ENCODE data around the gene MGARP.
A peak's percentile ranks its signal among the peaks of the same experiment; 100 is the strongest.
"Not testable (repeated sequence)": the region's sequence is repeated elsewhere in the genome, so short reads cannot be mapped to it uniquely, and the experiment has no call there.

MGARP gene

DNA sequence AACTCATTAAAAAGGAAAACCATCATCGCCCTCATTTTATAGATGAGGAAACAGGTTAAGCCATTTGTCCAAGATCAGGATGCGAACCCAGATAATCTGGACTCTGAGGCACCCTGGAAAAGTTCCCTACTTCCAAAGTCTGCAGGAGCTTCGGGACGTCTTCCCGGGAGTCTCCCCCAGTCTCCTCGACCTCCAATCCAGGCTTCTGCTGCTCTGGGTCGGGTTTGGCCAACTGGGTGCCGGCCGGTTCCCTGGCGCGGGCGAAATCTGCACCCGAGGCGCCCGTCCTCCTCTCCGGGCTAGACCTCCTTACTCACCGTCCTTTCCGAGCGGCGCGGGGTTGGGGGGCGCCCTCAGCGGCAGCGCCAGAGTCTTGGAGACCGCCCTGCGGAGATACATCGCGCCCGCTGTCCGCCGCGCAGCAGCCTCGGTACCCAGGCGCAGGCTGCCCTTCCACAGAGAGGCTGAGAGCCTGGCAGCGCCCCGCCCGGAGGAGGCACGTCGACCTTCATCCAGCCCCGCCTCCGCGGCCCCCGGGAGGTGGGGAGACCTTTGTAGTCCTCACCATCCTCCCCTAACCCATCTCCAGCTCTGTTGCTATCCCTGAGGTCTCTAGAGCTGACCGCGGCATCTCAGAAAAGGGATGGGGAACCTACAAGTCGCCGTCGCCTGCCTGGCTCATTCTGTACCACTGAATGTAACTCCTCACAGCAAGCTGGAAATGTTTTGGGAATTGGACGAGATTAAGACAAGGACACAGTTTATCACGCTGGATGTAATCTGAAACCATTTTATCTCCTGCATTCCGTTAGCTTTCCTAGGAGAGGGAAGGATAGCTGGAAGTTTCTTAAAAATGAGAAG lies at the start of gene MGARP:
MGARP (minus strand) TSS at position 466 of the 861 bp plus-strand sequence; CDS start at position 399, 67 bp downstream.
- peak; percentile 38 for DNase-seq

DNA sequence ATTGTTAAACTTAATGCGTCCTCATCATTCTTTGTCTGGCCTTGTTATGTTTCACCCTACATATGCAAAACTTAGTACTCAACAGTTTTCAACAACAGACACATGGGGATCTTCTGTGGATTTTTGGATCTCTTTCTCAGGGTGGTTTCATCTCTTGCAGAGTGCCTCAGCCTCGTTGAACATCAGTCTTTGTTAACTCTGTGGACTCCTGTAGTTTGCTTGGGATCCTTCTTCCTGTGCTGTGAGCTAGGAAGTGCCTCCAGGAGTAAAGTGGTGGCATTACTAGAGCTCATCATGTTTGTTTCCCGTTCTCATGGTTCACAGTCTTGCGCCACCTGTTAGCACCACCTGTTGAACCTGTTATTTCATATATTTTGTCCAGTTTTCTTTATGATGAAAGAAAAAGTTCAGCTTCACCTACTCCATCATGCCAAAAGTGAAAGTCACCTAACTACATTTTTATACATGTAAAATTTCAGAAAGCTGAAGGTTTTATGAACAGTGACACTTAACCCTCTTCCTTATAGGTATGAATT lies 49.7 kb upstream of the MGARP start:
- DNase-seq, result no peak

DNA sequence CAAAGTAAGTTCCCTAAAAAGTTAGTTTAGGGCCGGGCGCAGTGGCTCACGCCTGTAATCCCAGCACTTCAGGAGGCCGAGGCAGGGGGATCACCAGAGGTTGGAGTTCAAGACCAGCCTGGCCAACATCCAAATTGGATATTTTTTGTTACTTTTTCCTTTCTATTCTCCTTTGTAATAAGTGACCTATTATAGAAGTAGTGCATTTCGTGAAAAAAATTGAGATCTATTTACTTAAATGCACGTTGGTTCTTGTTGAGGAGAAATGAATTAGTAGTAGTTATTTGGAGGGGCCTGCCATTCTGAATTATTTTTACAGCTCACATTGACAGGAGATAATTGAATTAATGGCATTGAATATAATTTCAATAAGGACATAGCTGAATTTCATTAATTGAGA lies 44.6 kb upstream of the MGARP start:
- no peak for DNase-seq

DNA sequence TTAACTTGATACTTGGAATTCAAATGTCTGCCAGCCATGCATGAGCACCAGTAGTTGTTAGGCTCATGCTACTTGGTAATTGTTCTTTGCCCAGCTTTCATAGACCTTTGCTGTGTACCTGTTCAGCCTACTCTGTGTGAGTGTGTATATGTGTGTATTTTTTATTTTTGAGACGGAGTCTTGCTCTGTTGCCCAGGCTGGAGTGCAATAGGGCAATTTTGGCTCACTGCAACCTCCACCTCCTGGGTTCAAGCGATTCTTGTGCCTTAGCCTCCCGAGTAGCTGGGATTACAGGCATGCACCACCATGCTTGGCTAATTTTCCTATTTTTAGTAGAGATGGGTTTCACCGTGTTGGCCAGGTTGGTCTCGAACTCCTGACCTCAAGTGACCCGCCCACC lies 42.5 kb upstream of the MGARP start:
- DNase-seq, result not testable (repeated sequence)

DNA sequence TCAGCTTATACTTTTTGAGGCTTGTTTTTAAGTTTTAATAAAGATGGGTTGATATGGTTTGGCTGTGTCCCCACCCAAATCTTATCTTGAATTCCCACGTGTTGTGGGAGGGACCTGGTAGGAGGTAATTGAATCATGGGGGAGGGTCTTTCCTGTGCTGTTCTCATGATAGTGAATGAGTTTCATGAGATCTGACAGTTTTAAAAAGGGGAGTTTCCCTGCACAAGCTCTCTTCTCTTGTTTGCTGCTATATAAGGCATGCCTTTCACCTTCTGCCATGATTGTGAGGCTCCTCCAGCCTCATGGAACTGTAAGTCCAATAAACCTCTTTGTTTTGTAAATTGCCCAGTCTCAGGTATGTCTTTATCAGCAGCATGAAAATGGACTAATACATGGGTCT lies 42.0 kb upstream of the MGARP start:
- DNase-seq, result not testable (repeated sequence)

DNA sequence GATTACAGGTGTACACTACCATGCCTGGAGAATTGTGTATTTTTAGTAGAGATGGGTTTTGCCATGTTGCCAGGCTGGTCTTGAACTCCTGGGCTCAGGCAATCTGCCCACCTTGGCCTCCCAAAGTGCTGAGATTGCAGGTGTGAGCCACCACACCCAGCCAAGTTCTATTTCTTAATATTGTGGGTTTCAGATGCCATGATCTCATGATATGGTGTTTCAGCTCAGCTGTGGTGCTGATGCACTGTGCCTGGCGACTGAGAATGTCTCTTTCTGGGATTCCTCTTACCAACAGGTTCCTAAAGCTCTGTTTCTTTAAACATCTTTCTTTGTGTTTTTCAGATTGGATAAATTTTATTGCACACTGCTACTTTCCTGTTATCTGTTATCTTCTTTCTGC lies 39.5 kb upstream of the MGARP start:
- no peak for DNase-seq

DNA sequence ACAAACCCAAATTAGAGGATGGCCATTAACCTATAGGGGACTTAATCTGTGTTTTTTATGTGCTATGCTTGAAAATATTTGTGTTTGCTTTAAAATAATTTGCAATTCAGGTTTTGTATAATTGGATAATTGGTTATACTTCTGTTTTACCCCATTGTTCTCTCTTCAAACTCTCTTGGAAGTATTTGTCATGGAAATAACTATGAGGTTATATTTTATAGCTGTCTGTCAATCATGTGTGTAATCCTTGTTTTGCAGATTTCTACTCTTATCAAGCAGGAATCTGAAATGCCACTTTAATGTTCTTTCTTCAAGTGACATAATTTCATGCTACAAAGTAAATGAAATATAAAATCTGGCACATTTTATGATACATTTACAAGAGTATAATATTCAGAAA lies 37.6 kb upstream of the MGARP start:
- no peak for DNase-seq

DNA sequence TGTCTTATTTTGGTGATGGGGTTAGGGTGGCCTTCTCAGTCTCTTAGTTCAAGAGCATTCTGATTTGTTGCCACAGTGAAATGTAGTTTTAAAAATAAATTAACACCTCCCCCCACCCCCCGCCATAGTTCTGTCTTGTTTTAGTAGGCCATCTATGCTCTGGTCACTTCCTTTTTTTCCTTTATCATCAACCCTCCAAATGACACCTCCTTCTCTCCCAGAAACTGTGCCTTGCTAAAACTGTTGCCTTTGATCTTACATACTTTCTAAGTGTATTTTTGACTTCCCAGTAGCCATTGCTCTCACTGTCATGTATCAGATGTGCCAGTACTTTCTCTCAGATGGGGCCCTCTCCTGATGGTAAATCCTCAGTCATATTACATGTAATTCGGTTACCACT lies 36.7 kb upstream of the MGARP start:
- DNase-seq, result no peak

DNA sequence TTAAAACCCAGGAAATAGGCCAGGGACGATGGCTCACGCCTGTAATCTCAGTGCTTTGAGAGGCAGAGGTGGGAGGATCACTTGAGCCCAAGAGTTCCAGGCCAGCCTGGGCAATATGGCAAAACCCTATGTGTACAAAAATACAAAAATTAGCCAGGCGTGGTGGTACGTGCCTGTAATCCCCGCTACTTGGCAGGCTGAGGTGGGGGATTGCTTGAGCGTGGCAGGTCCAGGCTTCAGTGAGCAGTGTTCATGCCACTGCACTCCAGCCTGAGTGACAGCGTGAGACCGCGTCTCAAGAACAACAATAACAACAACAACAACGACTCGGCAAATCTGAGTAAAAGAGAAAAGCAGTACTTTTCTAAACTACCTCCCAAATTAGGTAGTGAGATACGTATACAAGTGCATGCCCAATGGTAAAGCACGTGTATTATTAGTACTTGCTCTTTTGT lies 35.2 kb upstream of the MGARP start:
- no peak for DNase-seq

DNA sequence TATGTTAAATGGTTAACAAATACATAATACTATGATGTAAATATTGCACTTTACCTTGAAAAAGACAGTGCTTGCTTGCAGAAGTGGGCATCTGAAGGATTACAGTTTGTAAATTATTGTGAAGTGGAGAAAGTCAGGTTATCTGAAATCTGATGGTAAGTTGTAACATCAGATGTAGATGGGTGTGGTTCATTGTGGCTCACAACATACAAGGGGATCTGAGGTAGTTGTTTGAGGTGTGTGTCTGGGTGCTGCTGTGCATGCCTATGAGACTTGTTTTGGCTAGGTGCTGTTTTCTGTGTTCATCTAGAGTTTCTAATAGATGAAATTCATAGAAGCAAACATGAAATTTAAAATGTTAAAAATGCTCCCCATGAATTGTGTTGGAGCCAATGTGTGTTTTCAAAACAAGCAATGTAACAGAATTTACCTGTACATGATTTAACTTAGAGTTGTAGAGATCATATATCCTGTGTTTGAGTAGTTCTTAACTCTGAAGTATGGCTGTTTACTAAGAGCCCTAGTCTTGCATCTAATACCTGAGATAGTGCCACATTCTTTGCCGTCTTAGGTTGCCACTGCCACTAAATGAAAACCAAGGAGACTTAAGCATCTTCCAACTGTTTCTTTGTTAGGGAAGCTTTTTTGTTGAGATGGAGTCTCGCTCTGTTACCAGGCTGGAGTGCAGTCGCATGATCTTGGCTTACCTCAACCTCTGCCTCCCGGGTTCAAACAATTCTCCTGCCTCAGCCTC lies 34.2 kb upstream of the MGARP start:
- no peak for DNase-seq

DNA sequence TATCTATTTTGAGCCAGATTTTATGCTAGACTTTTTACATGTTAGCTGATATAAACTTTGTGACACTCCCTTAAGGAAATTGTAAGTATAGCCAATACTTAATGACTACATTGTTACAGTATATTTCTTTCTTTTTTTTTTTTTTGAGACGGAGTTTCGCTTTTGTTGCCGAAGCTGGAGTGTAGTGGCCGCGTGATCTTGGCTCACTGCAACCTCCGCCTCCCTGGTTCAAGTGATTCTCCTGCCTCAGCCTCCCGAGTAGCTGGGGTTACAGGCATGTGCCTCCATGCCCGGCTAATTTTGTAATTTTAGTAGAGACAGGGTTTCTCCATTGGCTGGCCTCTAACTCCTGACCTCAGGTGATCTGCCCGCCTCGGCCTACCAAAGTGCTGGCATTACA lies 33.4 kb upstream of the MGARP start:
- DNase-seq, result not testable (repeated sequence)

DNA sequence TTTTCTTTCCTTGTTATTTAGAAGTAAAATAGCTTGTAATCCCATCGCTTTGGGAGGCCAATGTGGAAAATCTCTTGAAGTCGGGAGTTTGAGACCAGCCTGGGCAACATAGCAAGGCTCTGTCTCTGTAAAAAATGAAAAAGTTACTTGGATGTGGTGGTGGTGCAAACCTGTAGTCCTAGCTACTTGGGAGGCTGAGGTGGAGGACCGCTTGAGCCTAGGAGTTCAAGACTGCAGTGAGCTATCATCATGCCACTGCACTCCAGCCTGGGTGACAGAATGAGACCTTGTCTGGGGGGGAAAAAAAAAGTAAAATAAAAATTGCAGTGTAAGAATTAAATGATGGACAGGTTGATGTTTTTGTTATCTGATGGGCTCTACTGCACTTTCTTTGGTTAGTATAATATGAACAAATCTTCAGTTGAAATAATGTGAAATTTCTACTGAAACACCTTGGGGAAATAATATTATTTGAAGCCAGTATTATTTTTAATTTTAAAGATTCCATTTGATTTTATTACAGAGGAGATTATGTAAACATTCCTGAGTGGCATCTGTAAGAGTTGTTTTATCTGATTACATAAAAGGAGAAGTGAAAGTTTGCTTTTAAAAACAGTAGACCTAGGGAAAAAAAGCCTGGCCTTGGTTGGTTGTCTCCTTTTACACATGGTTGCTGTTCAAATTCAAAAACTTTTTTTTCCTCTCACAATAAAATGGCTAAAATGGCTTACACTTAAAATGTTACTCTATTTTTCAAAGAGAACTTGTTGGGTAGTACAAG lies 32.7 kb upstream of the MGARP start:
- DNase-seq, result no peak

DNA sequence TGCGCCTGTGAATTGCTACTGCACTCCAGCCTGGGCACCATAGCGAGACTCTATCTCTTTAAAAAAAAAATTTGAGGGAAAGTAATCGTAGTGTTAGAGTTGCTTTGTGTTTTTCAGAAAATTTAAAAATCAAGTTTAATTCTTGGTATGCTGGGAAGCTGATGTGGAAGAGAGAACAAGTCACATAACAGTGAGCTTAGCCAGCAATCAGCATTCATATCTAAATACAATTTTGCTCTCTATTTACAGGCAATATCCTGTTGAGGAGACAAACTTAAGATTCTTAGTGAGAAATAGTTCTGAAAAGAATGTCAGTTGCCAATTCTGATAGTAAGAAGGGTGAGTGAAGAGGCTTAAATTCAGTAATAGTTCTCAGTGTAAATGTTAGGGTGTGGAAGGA lies 31.9 kb upstream of the MGARP start:
- no peak for DNase-seq

DNA sequence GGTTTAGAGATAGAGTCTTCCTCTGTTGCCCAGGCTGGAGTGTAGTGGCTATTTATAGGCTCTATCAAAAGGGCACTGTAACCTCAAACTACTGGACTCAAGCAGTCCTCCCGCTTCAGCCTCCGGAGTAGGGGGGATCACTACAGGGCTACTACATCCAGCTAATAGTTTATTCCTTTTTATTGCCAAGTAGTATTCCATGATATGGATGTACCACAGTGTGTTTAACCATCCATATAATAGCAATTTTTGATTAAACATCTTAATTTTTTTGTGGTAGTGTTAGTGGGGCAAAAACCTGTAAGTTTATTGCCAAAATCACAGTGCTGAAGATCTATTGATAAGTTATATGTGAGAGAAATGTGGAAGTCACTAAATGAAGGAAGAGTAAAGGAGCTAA lies 24.9 kb upstream of the MGARP start:
- DNase-seq, result no peak

DNA sequence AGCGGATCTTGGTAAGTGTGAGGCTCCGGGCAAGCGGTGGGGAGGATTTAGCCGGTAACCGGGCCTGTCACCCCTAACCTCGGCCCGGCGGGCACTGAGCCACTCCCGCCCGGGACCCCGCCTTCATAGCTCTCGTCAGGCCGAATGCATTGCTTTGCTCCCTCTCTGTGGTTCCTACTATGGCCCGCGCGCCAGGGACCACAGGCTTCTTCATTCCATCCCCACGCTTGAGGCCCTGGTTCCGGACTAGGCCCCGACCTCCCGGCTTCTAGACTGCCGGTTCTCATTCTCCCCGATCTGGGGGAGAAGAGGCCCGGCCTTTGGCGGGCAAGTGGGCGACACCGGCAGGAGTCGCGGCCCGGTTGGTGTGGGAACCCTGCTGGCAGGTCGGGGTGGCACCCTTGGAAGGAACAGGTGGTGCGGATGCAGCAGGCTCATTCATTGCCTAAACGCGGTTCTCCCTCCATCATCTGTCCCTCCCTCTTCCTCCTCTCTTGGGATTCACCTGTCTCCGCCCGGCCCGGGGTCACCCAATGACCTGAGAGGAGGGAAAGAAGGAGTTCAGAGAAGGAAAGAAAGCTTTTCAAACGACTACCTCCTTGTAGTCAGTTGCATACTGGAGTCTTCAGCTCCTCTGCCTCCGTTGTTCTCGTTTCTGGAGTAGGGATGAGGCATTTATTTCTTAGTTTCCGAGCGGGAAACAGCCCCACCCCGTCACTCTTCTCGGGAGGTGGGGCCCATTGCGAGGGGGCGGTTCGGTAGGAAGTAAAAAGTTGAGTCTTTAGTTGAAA lies 22.0 kb upstream of the MGARP start, which contains the start of gene NDUFC1:
NDUFC1 (minus strand) TSS at position 657 of the 791 bp plus-strand sequence. CDS start 6,679 bp downstream, outside the sequence.
- peak; percentile 44 for DNase-seq

DNA sequence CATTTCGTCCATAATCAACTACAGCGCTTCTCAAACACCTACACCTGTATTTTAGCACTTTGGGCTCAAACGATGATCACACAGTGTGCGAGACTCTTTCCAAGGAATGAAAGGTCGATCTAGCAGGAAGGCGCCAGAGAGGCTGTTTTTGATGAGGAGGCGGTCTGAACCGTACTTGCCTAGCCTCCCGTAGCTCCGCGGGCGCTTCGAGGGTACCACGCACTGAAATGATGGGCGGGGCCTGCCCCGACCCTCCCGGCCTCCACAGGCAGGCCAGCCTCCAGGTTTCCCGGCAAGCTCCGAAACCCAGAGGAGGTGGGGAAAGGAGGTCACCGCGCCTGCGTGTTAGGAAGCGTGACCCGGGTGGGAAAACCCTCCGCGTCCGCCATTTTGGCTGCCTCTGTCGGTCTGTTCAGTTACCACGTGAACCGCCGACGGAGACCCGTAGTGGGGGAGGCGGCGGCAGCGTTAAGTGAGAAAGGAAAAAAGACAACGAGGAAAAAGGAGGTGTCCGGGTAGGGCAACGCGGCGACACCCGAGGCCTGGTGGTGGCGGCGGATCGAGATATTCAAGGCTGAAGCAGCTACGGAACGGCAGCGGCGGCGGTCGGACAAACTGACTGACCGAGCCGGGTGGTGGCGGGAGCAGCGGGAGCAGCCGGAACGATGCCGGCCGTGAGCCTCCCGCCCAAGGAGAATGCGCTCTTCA lies 21.2 kb upstream of the MGARP start, which contains the start of gene NAA15:
NAA15 (plus strand) TSS at position 393 of the 708 bp plus-strand sequence; CDS start at position 666, 273 bp downstream.
- peak; percentile 97 for DNase-seq

DNA sequence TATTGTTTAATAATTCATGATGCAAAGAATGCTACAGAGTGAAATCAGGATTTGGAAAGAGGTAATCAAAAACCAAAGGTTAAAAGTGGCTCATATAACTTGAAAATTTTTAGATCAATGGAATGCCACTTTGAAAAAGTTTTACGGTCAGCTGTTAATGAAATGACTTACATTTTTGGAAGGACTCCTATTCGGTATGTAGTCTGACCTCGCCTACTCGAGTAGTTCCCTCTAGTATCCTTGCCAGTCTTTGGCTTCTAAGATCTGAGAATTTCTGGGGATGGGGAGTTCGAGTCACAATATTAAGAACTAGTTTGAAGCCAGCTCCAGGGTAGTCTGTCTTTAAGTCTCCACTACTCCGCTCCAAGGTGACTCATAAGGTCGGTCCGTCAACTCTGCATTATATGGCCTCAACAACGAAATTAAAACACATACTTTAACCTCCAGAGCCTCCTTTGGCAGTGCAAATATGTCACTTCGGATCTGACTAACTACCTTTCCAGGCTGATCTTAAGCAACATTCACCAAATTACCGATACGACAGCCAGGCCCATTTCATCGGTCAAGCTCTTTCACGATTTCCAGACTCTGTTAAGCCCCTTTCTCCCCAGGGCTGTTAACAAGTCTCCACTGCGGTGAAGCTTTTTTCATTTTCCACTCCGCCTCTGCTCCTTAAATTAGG lies 20.5 kb upstream of the MGARP start:
- peak; percentile 54 for DNase-seq

DNA sequence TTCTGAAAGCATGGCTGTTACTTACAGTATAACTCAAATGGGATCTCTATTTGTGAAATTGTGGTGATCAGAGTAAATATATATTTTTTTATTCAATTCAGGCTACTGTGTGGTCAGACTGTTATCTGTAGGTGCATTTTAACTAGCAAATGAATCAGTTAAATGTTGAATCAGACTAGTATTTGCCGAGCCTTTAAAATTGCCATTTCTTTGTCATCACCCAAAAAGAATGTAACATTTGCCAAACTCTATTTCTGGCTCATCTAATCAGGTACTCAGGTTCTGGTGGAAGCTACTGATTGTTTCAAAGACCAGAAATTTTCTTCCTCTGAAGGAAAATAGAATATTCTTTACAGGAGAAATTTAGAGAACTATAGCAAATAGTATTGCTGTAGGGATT lies 19.5 kb upstream of the MGARP start:
- DNase-seq, result peak; percentile 25

DNA sequence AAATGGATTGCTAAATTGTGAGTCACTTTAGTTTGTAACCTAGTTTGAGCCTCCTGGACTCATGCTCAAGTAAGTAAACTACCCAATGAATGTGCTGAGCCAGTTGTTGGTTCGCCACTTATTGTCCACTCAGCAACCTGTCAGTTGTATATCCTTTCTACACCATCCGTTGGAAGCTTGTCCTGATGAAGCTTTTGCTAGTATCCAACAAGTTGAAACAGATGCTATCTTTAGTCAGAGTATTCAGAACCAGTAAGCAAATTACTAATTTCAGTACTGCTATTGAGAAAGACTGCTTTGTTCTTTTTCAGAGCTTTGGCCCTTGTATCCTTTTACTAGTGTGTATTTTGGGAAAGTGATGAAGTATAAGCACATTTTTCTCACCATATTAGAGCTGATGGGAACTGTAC lies 17.0 kb upstream of the MGARP start:
- DNase-seq, result peak; percentile 17

DNA sequence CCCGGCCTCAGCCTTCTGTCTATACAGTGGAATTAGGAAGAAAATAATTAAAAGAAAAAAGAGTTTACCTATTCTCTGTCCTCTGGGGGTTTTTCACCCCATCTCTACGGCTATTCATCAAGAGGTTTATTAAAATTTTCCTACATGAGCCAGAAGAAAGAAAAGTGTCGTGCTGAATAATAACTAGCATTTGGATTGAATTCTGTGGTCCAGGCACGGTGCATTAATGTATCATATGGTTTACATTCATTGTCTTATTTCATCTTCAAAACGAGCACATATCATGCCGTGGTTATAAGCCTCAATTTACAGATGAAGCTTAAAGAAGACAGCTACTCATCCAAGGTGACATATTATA lies 15.9 kb upstream of the MGARP start:
- no peak for DNase-seq

Data from fibroblast of skin of right quadriceps (primary cell).